GM10847 (cell line): ENCODE results near the gene TRIP4.

ENCODE experiments used
- POLR2A ChIP-seq: IDR thresholded peaks from 2 replicates; pipeline ENCODE4 v1.6.1; 2011; ENCODE audit not compliant: insufficient read length; ENCODE audit errors: extremely low read depth

The TRIP4 gene

DNA sequence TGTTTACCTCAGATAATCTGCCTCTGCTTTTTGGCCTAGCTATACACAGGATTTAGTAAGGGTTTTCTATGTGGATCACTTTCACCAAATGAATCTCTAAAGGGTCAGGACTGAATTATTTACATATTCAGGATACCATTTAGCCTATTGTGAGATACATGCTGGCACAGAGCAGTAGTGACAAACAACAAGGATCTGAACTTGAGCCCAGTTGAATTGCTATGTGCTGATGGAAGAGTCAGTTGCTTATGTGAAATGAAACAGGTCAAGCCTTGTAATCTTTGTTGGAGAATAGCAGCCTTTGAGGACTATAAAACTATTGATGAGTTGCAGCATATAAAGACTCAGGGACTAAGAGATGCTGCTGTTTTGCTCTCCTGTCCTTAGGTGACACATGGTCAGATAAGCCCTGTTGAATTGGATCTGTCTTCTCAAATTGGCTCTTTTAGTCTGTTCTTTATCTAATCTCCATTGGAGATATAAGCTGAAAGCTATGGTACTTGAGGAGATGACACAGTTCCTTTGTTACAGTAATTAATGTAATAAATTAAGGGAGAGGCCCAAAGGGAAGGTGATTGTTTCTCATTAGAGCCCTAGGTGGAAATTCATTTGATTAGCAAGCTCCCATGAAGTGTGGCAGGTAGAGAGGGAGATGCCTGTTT is 103.1 kb downstream of the TRIP4 start:
- no peak for TF ChIP-seq POLR2A

DNA sequence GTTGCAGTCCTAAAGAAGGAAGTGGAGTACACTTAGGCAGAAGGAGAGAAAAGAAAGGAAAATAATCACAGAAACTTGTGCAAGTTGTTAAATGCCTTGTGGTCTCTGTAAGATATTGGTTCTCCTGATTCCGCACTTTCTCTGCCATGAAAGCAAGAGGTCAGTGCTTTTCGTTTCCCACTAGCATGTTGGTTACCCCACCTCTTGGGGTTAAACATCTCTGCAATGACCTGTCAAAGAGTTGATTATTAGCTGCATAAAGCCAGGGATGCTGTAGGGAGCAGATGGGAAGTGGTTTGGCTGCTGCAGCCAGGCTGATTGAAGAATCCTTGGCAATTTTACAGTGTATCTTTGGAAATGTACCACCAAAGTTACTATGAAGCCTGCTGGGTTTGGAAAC is 106.0 kb downstream of the TRIP4 start:
- no peak for TF ChIP-seq POLR2A

- TF ChIP-seq POLR2A, result no peak
These were observed 113.2 kb downstream of the TRIP4 start for GRCh38 chr15:64500695-64501395.

GRCh38 chr15:64501396-64501715 is 113.7 kb downstream of the TRIP4 start:
- TF ChIP-seq POLR2A, result no peak

DNA sequence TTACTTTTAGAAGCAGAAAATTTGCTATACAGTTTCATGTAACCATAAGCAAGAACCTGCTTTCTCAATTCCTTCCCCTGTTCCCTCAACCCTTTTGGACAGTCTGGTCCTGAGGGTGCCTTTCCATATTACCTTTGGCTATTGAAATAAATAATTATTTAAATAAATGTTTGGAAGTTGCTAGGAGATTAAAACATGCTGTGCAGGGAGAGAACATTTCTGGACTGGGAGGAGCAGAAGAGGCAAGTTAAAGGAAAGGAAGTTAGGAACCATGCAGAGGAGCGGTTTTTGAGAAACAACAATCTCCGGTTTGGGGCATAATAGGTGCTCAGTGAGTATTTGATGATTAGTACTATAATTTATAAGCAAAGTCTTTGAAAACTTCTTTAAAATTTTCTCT is 114.5 kb downstream of the TRIP4 start:
- no peak for TF ChIP-seq POLR2A

DNA sequence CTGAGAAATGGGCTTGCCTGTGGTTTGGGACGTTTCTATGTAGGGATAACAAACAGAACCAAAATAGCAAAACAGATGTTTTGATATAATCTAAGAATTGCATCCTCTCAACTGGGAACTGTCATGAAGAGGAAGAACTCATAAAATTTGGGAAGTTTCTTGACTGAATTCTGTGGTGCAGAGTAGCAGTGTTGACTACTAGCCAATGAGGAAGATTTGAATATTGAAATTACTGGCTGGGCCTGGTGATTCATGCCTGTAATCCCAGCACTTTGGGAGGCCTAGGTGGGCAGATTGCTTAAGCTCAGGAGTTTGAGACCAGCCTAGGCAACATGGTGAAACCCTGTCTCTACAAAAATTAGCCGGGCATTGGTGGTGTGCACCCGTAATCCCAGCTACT is 114.9 kb downstream of the TRIP4 start:
- TF ChIP-seq POLR2A, result no peak

DNA sequence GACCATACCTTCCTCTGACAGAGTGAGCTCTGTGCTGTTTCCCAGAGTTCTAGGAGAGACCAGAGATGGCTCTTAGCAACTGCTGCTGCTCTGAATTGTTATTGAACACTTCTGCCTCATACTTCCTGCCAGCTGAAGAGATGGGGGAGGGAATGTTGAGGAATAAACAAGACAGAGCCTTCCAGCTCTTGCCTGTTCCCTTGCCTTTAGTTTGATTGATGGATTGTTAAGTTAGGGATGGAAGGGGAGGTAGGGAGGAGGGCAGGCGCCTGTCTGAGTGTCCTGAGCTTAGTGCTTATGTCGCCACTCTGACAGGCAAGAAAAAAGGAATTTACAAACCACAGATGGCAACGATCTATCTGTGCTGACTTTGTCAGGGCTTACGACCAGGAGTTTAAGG is 115.6 kb downstream of the TRIP4 start:
- no peak for TF ChIP-seq POLR2A

DNA sequence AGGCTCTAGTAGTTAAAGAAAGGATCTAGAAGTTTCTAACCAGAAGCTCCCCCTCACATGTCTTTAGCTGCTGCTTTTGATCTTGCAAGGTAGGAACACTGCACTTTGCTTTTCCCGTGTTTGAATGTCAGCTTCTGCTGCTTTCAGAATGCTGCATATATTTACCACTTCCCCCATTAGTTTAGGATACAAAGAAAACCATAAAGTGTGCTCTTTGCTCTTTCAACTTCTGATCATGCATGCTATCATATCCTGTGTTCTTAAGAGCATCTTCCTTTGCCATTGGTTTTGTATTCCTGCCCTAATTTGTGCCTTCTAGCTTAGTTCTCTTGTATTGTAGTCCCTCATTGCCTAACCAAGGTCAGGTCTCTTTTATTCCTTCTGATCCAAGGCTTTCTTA is 116.0 kb downstream of the TRIP4 start:
- TF ChIP-seq POLR2A, result no peak
